ENCODE results near the gene AMPD3.
A peak's percentile ranks its signal among the peaks of the same experiment; 100 is the strongest.

The AMPD3 gene

DNA sequence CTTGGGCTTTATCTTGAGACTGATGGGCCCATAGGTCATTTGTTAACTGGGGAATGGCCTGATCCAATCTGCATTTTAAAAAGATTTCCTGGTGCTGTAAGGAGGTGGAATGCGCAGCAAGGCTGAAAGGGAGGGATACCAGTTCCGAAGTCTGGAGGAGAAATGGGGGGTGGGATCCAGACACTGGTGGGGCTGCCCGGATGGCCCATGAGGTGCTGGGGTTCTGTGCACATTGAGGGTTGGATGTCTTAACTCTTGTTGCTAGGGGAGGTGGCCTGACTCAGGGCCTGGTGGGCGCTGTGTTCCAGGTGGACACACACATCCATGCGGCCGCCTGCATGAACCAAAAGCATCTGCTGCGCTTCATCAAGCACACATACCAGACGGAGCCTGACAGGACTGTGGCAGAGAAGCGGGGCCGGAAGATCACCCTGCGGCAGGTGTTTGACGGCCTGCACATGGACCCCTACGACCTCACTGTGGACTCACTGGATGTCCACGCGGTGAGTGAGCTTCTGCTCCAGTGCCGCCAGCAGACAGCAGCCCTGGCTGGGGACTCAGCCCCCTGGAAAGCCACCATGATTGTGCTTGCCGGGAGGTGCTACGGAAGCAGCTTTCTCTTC lies 38.1 kb downstream of the AMPD3 start:
- TF ChIP-seq POLR2A (IDR thresholded peaks at IDR 0.05; ENCODE audit: low read depth, low read length) (no peak), POLR2AphosphoS5 (IDR thresholded peaks at IDR 0.05; ENCODE audit: low read depth, low read length) (no peak), TAF1 (IDR thresholded peaks at IDR 0.05; ENCODE audit: borderline replicate concordance, low read depth, low read length) (no peak)
- DNase-seq (ENCODE audit: insufficient read length) (no peak), FAIRE-seq (no peak)

- FAIRE-seq (no peak), DNase-seq (ENCODE audit: insufficient read length) (no peak)
- TF ChIP-seq POLR2AphosphoS5 (IDR thresholded peaks at IDR 0.05; ENCODE audit: low read depth, low read length) (no peak), TAF1 (IDR thresholded peaks at IDR 0.05; ENCODE audit: borderline replicate concordance, low read depth, low read length) (no peak), POLR2A (IDR thresholded peaks at IDR 0.05; ENCODE audit: low read depth, low read length) (no peak)
Measured at GRCh38 chr11:10494636-10495463, 39.8 kb downstream of the AMPD3 start.

DNA sequence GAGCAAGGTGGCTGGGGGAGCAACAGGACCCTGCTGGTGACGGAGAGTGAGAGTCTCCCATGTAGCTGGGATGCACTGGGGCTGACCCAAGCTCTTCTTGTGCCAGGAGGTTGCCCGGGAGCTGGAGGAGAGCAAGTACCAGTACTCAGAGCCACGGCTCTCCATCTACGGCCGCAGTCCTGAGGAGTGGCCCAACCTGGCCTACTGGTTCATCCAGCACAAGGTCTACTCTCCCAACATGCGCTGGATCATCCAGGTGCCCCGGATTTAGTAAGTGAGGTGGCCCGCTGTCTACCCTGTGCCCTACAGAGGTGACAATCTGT lies 40.4 kb downstream of the AMPD3 start:
- DNase-seq (ENCODE audit: insufficient read length): no peak
- FAIRE-seq: no peak
- TF ChIP-seq POLR2AphosphoS5 (IDR thresholded peaks at IDR 0.05; ENCODE audit: low read depth, low read length) (no peak), POLR2A (IDR thresholded peaks at IDR 0.05; ENCODE audit: low read depth, low read length) (no peak), TAF1 (IDR thresholded peaks at IDR 0.05; ENCODE audit: borderline replicate concordance, low read depth, low read length) (no peak)

DNA sequence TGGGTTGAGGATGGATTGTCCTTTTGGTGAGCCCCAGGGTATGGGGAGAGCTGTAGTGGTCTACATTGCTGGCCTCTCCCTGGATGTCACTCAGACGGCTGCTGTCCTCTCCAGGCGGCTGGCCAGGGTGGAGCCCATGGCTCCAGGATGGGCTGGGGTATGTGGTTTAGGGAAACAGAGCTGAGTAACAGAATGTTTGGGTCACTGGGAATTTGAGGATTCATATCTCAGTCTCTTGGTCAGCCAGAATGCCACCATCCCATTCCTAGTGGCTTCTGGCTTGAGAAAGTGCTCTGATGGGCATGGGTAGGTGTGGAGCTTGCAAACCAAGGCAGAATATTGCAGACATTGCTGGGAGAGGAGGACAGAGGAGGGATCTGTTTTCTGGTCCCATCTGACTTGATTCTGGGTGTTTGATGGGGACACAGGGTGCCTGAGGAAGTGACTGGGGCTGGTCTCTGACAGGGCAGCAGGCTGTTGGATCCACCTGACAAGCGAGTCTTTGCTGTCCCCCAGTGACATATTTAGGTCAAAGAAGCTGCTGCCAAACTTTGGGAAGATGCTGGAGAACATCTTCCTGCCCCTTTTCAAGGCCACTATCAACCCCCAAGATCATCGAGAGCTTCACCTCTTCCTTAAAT lies 41.4 kb downstream of the AMPD3 start:
- FAIRE-seq: no peak
- TF ChIP-seq POLR2A (IDR thresholded peaks at IDR 0.05; ENCODE audit: low read depth, low read length) (no peak), TAF1 (IDR thresholded peaks at IDR 0.05; ENCODE audit: borderline replicate concordance, low read depth, low read length) (no peak), POLR2AphosphoS5 (IDR thresholded peaks at IDR 0.05; ENCODE audit: low read depth, low read length) (no peak)

GRCh38 chr11:10497371-10498021 lies 42.4 kb downstream of the AMPD3 start:
- DNase-seq (ENCODE audit: insufficient read length) (no peak), FAIRE-seq (no peak)
- TF ChIP-seq POLR2A (IDR thresholded peaks at IDR 0.05; ENCODE audit: low read depth, low read length): no peak
- TF ChIP-seq POLR2AphosphoS5 (IDR thresholded peaks at IDR 0.05; ENCODE audit: low read depth, low read length): no peak
- no peak for TF ChIP-seq TAF1 (IDR thresholded peaks at IDR 0.05; ENCODE audit: borderline replicate concordance, low read depth, low read length)

More for the DNA sequence above, 41.4 kb downstream of the AMPD3 start:
- DNase-seq (ENCODE audit: insufficient read length): no peak

GRCh38 chr11:10498022-10498400 lies 42.9 kb downstream of the AMPD3 start:
- TF ChIP-seq POLR2A (IDR thresholded peaks at IDR 0.05; ENCODE audit: low read depth, low read length) (no peak), TAF1 (IDR thresholded peaks at IDR 0.05; ENCODE audit: borderline replicate concordance, low read depth, low read length) (no peak), POLR2AphosphoS5 (IDR thresholded peaks at IDR 0.05; ENCODE audit: low read depth, low read length) (no peak)
- no peak for FAIRE-seq
- DNase-seq (ENCODE audit: insufficient read length): no peak

GRCh38 chr11:10498426-10499250 lies 43.6 kb downstream of the AMPD3 start:
- FAIRE-seq (no peak), DNase-seq (ENCODE audit: insufficient read length) (no peak)
- TF ChIP-seq POLR2A (IDR thresholded peaks at IDR 0.05; ENCODE audit: low read depth, low read length) (no peak), TAF1 (IDR thresholded peaks at IDR 0.05; ENCODE audit: borderline replicate concordance, low read depth, low read length) (no peak), POLR2AphosphoS5 (IDR thresholded peaks at IDR 0.05; ENCODE audit: low read depth, low read length) (no peak)

GRCh38 chr11:10499452-10499851 lies 44.4 kb downstream of the AMPD3 start:
- no peak for DNase-seq (ENCODE audit: insufficient read length)
- peak; percentile 14 for FAIRE-seq
- TF ChIP-seq POLR2A (IDR thresholded peaks at IDR 0.05; ENCODE audit: low read depth, low read length) (no peak), POLR2AphosphoS5 (IDR thresholded peaks at IDR 0.05; ENCODE audit: low read depth, low read length) (no peak), TAF1 (IDR thresholded peaks at IDR 0.05; ENCODE audit: borderline replicate concordance, low read depth, low read length) (no peak)

DNA sequence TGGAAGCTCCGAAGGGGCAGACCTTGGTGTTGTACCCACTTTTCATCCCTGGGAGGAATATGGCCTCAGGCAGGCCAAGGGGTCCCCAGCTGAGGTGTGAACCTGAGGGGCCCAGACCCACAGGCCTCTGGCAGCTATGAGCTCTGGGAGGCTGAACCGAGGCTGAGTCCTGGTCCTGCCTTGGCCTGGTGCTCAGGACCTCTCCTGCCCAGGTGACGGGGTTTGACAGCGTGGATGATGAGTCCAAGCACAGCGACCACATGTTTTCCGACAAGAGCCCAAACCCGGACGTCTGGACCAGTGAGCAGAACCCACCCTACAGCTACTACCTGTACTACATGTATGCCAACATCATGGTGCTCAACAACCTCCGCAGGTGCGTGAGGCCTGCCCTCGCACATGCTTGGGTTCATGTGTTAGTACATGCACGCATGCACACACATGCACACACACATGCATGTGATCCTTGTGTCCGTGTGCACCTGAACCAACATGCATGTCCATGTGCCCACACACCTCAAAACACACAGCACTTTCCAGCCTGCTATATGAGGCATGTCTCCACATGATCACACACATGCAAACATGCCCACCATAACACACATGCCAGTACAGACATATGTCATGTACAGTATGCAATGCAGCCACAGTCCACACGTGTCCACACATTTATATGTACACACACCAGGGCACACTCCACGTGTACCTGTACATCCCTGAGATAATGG lies 45.0 kb downstream of the AMPD3 start:
- TF ChIP-seq TAF1 (IDR thresholded peaks at IDR 0.05; ENCODE audit: borderline replicate concordance, low read depth, low read length) (no peak), POLR2AphosphoS5 (IDR thresholded peaks at IDR 0.05; ENCODE audit: low read depth, low read length) (no peak), POLR2A (IDR thresholded peaks at IDR 0.05; ENCODE audit: low read depth, low read length) (no peak)
- no peak for DNase-seq (ENCODE audit: insufficient read length)
- no peak for FAIRE-seq

All from GM12892 (cell line).